GM23338 (cell line): Measurements from ENCODE around the gene AP2B1. TPM values are rescaled to one million over a fixed set of nuclear protein-coding genes. Genes with fewer than 3 reads are reported as not detected.

ENCODE experiments used
- ATAC-seq: fragments of 200-7000 bp; cut with Tn5 transposase; 3 replicates; pipeline ENCODE4 v1.9.1; 2020
- DNase-seq: peaks from one replicate; pipeline ENCODE4 v3.0.0-alpha.2; 2015; ENCODE audit warnings: low spot score
- H2AFZ ChIP-seq: fragments of 200-600 bp; sonication (generic); 2 replicates; pipeline ENCODE4 v1.8.0; 2016; ENCODE audit warnings: antibody characterized with exemption, mild to moderate bottlenecking, moderate library complexity
- H3F3A ChIP-seq: fragments of 200-600 bp; sonication (generic); replicated peaks from 2 replicates; pipeline ENCODE4 v1.8.0; 2017; ENCODE audit warnings: antibody characterized with exemption, mixed run types, low read depth
- H3K27ac ChIP-seq: fragments of 200-600 bp; sonication (generic); 2 replicates; pipeline ENCODE4 v1.6.1; 2016; ENCODE audit warnings: low read depth
- H3K27me3 ChIP-seq: fragments of 200-600 bp; sonication (generic); 2 replicates; pipeline ENCODE4 v1.8.0; 2016; ENCODE audit warnings: mild to moderate bottlenecking, mixed run types, moderate library complexity; ENCODE audit not compliant: insufficient read depth
- H3K36me3 ChIP-seq: fragments of 200-600 bp; sonication (generic); 2 replicates; pipeline ENCODE4 v1.8.0; 2016; ENCODE audit warnings: mild to moderate bottlenecking; ENCODE audit not compliant: insufficient read depth
- H3K4me1 ChIP-seq: fragments of 200-600 bp; sonication (generic); 2 replicates; pipeline ENCODE4 v1.8.0; 2016; ENCODE audit warnings: mild to moderate bottlenecking, moderate library complexity; ENCODE audit not compliant: insufficient read depth
- H3K4me2 ChIP-seq: fragments of 200-600 bp; sonication (generic); 2 replicates; pipeline ENCODE4 v1.7.1; 2017; ENCODE audit warnings: mixed run types
- H3K4me3 ChIP-seq: fragments of 200-600 bp; sonication (generic); 2 replicates; pipeline ENCODE4 v1.6.1; 2016; ENCODE audit warnings: mixed run types
- H3K79me2 ChIP-seq: fragments of 200-600 bp; sonication (generic); replicated peaks from 2 replicates; pipeline ENCODE4 v1.8.0; 2017; ENCODE audit warnings: mild to moderate bottlenecking; ENCODE audit not compliant: insufficient read depth
- H3K9me2 ChIP-seq: fragments of 200-600 bp; sonication (generic); 2 replicates; pipeline ENCODE4 v1.8.0; 2017; ENCODE audit not compliant: insufficient read depth
- H4K20me1 ChIP-seq: fragments of 200-600 bp; sonication (generic); replicated peaks from 2 replicates; pipeline ENCODE4 v1.8.0; 2017; ENCODE audit warnings: mild to moderate bottlenecking; ENCODE audit not compliant: insufficient read depth
- H3K27ac Mint-ChIP-seq: 2 replicates; pipeline ENCODE4 v1.8.0; 2020; ENCODE audit warnings: inconsistent platforms, mild to moderate bottlenecking, moderate library complexity, mixed read lengths
- H3K27me3 Mint-ChIP-seq: 3 replicates; pipeline ENCODE4 v1.8.0; 2022; ENCODE audit warnings: low read depth, mild to moderate bottlenecking, moderate library complexity, mixed read lengths, inconsistent platforms; ENCODE audit not compliant: insufficient read depth, poor library complexity
- H3K36me3 Mint-ChIP-seq: 3 replicates; pipeline ENCODE4 v1.8.0; 2021; ENCODE audit warnings: low read depth, mild to moderate bottlenecking, inconsistent platforms, moderate library complexity, mixed read lengths
- H3K4me1 Mint-ChIP-seq: 3 replicates; pipeline ENCODE4 v1.8.0; 2020; ENCODE audit warnings: mild to moderate bottlenecking, inconsistent platforms, mixed read lengths
- H3K4me3 Mint-ChIP-seq: 3 replicates; pipeline ENCODE4 v1.8.0; 2021; ENCODE audit warnings: moderate library complexity, mild to moderate bottlenecking, inconsistent platforms, mixed read lengths
- H3K9me3 Mint-ChIP-seq: 3 replicates; pipeline ENCODE4 v1.8.0; 2020; ENCODE audit warnings: moderate library complexity, mild to moderate bottlenecking, inconsistent platforms, mixed read lengths
- CREB1 ChIP-seq: fragments of 250-450 bp; sonication (Bioruptor Pico); IDR thresholded peaks from 2 replicates; pipeline ENCODE4 v1.5.0; 2020; ENCODE audit warnings: low read depth, mild to moderate bottlenecking, moderate library complexity
- CTCF ChIP-seq, 2 experiments: fragments of 200-600 bp in 1 of 2; sonication (generic) in 1 of 2; conservative IDR thresholded peaks; 2 replicates each; pipeline versions ENCODE4 v1.5.1 to v1.6.1; 2016 to 2017; ENCODE audit warnings: antibody characterized with exemption in 2 of 2, low read depth in 2 of 2, mild to moderate bottlenecking in 2 of 2, moderate library complexity in 1 of 2
- ETS1 ChIP-seq: IDR thresholded peaks from 2 replicates; pipeline ENCODE4 v1.6.1; 2016; ENCODE audit warnings: antibody characterized with exemption
- EZH2 ChIP-seq: fragments of 200-600 bp; sonication (generic); IDR thresholded peaks from one replicate; pipeline ENCODE4 v1.8.0; 2017; ENCODE audit warnings: antibody characterized with exemption, mild to moderate bottlenecking, low read depth; ENCODE audit not compliant: unreplicated experiment
- EZH2phosphoT487 ChIP-seq: fragments of 200-600 bp; sonication (generic); IDR thresholded peaks from one replicate; pipeline ENCODE4 v1.8.1; 2018; ENCODE audit warnings: antibody characterized with exemption; ENCODE audit not compliant: unreplicated experiment
- JUNB ChIP-seq: IDR thresholded peaks from one replicate; pipeline ENCODE4 v1.6.1; 2016; ENCODE audit warnings: antibody characterized with exemption; ENCODE audit not compliant: unreplicated experiment
- NANOG ChIP-seq: IDR thresholded peaks from 2 replicates; pipeline ENCODE4 v1.6.1; 2016; ENCODE audit warnings: antibody characterized with exemption, borderline replicate concordance
- POLR2AphosphoS5 ChIP-seq: IDR thresholded peaks from 2 replicates; pipeline ENCODE4 v1.6.1; 2016; ENCODE audit warnings: antibody characterized with exemption, low read depth
- REST ChIP-seq: IDR thresholded peaks from one replicate; pipeline ENCODE4 v1.6.1; 2018; ENCODE audit warnings: antibody characterized with exemption; ENCODE audit not compliant: unreplicated experiment
- STAT1 ChIP-seq: IDR thresholded peaks from one replicate; pipeline ENCODE4 v1.6.1; 2016; ENCODE audit warnings: antibody characterized with exemption; ENCODE audit not compliant: unreplicated experiment
- ZNF114 ChIP-seq: fragments of 250-450 bp; sonication (Bioruptor Pico); IDR thresholded peaks from 2 replicates; pipeline ENCODE4 v1.5.0; 2020; ENCODE audit warnings: mild to moderate bottlenecking, moderate library complexity
- ZNF331 ChIP-seq: fragments of 250-450 bp; sonication (Bioruptor Pico); IDR thresholded peaks from 2 replicates; pipeline ENCODE4 v1.5.0; 2020; ENCODE audit warnings: low read depth, mild to moderate bottlenecking, moderate library complexity
- polyA plus RNA-seq: library from polyadenylated mRNA; unstranded; fragments of >200 nt; fragmentation: Nextera tagmentation; extraction: Ambion mirVana; gene quantifications from 2 replicates; pipeline ENCODE4 v1.2.1, GENCODE V29; 2016
- total RNA-seq: library from RNA; depleted of rRNA; stranded (reverse); fragments of >200 nt; shearing (Covaris generic); gene quantifications from 2 replicates; pipeline ENCODE4 v1.2.3, GENCODE V29; 2014
- TF ChIP-seq, protein P1 (sequence below): fragments of 250-450 bp; sonication (Bioruptor Pico); IDR thresholded peaks from 2 replicates; pipeline ENCODE4 v1.5.0; 2020; ENCODE audit warnings: mild to moderate bottlenecking, moderate library complexity

AP2B1 gene
- total and polyA plus RNA-seq, 2 experiments from 2014 or later: 89.7 to 144 TPM

GRCh38 chr17:35653619-35654361, 66.7 kb downstream of the AP2B1 start:
- Histone ChIP-seq H3K4me1 (no peaks in the 10 kb centered on the region), H3K36me3 (peaks cover 10% of the 10 kb centered on the region), H3K27me3 (no peaks in the 10 kb centered on the region), H3K27ac (no peak overlapping the region), H3K9me2 (no peaks in the 10 kb centered on the region), H3K79me2 (no peaks in the 10 kb centered on the region), H2AFZ (no peak overlapping the region), H3K4me2 (no peak overlapping the region), H3K4me3 (no peak overlapping the region), H3F3A (no peaks in the 10 kb centered on the region), H4K20me1 (no peaks in the 10 kb centered on the region; the same call in 1 of the 2 replicates)
- Mint-ChIP-seq H3K9me3 (no peaks in the 10 kb centered on the region), H3K4me3 (no peak overlapping the region), H3K36me3 (peaks cover 18% of the 10 kb centered on the region), H3K27ac (no peak overlapping the region), H3K4me1 (no peaks in the 10 kb centered on the region), H3K27me3 (no peaks in the 10 kb centered on the region)
- ATAC-seq (no peak), DNase-seq (no peak)
- no peak for TF ChIP-seq EZH2phosphoT487
- TF ChIP-seq POLR2AphosphoS5: no peak
- no peak for TF ChIP-seq ZNF331
- TF ChIP-seq JUNB: no peak
- no peak for TF ChIP-seq ZNF114 (CRISPR knock-in tag)
- no peak for TF ChIP-seq ETS1
- TF ChIP-seq REST: no peak
- TF ChIP-seq STAT1: no peak
- no peak for TF ChIP-seq NANOG
- TF ChIP-seq, protein P1, sequence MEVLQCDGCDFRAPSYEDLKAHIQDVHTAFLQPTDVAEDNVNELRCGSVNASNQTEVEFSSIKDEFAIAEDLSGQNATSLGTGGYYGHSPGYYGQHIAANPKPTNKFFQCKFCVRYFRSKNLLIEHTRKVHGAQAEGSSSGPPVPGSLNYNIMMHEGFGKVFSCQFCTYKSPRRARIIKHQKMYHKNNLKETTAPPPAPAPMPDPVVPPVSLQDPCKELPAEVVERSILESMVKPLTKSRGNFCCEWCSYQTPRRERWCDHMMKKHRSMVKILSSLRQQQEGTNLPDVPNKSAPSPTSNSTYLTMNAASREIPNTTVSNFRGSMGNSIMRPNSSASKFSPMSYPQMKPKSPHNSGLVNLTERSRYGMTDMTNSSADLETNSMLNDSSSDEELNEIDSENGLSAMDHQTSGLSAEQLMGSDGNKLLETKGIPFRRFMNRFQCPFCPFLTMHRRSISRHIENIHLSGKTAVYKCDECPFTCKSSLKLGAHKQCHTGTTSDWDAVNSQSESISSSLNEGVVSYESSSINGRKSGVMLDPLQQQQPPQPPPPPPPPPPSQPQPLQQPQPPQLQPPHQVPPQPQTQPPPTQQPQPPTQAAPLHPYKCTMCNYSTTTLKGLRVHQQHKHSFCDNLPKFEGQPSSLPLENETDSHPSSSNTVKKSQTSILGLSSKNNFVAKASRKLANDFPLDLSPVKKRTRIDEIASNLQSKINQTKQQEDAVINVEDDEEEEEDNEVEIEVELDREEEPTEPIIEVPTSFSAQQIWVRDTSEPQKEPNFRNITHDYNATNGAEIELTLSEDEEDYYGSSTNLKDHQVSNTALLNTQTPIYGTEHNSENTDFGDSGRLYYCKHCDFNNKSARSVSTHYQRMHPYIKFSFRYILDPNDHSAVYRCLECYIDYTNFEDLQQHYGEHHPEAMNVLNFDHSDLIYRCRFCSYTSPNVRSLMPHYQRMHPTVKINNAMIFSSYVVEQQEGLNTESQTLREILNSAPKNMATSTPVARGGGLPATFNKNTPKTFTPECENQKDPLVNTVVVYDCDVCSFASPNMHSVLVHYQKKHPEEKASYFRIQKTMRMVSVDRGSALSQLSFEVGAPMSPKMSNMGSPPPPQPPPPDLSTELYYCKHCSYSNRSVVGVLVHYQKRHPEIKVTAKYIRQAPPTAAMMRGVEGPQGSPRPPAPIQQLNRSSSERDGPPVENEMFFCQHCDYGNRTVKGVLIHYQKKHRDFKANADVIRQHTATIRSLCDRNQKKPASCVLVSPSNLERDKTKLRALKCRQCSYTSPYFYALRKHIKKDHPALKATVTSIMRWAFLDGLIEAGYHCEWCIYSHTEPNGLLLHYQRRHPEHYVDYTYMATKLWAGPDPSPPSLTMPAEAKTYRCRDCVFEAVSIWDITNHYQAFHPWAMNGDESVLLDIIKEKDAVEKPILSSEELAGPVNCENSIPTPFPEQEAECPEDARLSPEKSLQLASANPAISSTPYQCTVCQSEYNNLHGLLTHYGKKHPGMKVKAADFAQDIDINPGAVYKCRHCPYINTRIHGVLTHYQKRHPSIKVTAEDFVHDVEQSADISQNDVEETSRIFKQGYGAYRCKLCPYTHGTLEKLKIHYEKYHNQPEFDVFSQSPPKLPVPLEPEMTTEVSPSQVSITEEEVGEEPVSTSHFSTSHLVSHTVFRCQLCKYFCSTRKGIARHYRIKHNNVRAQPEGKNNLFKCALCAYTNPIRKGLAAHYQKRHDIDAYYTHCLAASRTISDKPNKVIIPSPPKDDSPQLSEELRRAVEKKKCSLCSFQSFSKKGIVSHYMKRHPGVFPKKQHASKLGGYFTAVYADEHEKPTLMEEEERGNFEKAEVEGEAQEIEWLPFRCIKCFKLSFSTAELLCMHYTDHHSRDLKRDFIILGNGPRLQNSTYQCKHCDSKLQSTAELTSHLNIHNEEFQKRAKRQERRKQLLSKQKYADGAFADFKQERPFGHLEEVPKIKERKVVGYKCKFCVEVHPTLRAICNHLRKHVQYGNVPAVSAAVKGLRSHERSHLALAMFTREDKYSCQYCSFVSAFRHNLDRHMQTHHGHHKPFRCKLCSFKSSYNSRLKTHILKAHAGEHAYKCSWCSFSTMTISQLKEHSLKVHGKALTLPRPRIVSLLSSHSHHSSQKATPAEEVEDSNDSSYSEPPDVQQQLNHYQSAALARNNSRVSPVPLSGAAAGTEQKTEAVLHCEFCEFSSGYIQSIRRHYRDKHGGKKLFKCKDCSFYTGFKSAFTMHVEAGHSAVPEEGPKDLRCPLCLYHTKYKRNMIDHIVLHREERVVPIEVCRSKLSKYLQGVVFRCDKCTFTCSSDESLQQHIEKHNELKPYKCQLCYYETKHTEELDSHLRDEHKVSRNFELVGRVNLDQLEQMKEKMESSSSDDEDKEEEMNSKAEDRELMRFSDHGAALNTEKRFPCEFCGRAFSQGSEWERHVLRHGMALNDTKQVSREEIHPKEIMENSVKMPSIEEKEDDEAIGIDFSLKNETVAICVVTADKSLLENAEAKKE (CRISPR knock-in tag): no peak
- no peak for TF ChIP-seq CTCF (conservative IDR thresholded peaks at IDR 0.05; ENCODE audit: low read depth in 2 of 2)
- TF ChIP-seq CREB1 (CRISPR knock-in tag): no peak
- no peak for TF ChIP-seq EZH2
